ENCODE data around the gene XAB2. TPM values are rescaled to one million over a fixed set of nuclear protein-coding genes. Genes with fewer than 3 reads are reported as not detected.

XAB2 gene
- total RNA-seq, 2 donors from 2014 or later = 18.1 to 24.1 TPM

- intact Hi-C loops (cut with DNase I) = no loop called here
- DNase-seq (no peak), ATAC-seq (peak; percentile 8 to 53)
These were observed 10.4 kb downstream of the XAB2 start for GRCh38 chr19:7618771-7619510.

DNA sequence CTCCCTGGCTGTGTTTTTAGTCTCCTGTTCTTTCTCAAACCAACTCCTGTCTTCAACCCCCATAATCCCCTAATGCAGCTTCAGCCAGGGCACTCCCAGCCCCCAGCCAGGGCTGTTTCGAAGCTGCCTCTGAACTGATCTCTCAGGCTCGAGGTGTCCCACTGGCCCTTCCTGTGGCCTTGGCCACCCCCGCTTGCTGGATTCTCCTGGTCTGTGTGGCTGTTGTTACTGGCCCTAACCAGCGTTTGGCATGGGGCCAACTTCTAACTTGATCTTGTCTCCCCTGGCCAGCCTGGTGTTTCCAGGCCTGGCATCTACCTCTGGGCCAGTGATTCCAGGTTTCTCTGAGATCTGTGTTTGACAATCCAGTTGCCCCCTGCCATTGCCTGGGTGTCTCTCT is 11.0 kb downstream of the XAB2 start:
- intact Hi-C loops (cut with DNase I) = no loop called here
- peak in 1 of 2 donors; percentile 10 for ATAC-seq
- DNase-seq = no peak

DNA sequence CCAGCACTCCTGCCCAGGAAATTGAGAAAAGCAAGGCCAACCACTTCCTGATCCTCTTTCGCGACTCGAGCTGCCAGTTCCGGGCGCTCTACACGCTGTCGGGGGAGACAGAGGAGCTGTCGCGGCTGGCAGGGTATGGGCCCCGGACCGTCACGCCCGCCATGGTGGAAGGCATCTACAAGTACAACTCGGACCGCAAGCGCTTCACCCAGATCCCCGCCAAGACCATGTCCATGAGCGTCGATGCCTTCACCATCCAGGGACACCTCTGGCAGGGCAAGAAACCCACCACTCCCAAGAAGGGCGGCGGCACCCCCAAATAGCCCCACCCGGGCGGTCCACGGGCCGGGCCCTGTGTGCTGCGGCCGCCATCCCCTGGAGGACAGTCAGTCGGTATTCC is 11.6 kb downstream of the XAB2 start:
- DNase-seq = no peak
- ATAC-seq = no peak
- intact Hi-C loops (cut with DNase I) = no loop called here

- intact Hi-C loops (cut with DNase I) = no loop called here
- DNase-seq (no peak), ATAC-seq (no peak)
These were observed 12.2 kb downstream of the XAB2 start for GRCh38 chr19:7617172-7617571.

DNA sequence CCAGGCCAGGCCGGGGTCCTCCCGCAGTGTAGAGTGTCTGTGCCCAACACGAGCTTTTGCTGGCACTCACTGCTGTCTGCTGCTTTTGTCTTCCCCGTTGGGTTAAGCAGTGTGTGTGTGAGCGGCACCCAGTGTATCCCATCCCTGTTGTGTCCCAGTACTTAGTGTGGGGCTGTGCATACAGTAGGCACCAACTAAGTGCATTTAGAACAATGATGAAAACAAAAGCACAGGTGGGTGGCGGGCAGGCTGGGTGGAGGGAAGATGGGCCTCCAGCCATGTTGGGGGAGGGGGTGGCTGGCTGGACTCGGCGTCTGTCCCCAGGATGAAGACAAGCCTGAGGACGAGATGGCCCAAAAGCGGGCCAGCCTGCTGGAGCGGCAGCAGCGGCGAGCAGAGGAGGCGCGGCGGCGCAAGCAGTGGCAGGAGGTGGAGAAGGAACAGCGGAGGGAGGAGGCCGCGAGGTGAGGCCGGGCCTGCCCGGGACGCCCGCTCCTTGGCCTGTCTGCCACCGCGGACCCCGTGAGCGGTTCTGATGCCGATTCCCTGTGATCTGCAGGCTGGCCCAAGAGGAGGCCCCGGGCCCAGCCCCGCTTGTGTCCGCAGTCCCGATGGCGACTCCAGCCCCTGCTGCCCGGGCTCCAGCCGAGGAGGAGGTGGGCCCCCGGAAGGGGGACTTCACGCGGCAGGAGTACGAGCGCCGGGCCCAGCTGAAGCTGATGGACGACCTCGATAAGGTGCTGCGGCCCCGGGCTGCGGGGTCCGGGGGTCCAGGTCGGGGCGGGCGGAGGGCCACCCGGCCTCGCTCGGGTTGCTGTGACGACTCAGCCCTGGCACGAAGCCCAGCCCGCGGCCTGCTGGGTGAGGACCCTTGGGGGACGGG is 14.2 kb downstream of the XAB2 start:
- DNase-seq (no peak), ATAC-seq (no peak)
- intact Hi-C loops (cut with DNase I) = no loop called here

DNA sequence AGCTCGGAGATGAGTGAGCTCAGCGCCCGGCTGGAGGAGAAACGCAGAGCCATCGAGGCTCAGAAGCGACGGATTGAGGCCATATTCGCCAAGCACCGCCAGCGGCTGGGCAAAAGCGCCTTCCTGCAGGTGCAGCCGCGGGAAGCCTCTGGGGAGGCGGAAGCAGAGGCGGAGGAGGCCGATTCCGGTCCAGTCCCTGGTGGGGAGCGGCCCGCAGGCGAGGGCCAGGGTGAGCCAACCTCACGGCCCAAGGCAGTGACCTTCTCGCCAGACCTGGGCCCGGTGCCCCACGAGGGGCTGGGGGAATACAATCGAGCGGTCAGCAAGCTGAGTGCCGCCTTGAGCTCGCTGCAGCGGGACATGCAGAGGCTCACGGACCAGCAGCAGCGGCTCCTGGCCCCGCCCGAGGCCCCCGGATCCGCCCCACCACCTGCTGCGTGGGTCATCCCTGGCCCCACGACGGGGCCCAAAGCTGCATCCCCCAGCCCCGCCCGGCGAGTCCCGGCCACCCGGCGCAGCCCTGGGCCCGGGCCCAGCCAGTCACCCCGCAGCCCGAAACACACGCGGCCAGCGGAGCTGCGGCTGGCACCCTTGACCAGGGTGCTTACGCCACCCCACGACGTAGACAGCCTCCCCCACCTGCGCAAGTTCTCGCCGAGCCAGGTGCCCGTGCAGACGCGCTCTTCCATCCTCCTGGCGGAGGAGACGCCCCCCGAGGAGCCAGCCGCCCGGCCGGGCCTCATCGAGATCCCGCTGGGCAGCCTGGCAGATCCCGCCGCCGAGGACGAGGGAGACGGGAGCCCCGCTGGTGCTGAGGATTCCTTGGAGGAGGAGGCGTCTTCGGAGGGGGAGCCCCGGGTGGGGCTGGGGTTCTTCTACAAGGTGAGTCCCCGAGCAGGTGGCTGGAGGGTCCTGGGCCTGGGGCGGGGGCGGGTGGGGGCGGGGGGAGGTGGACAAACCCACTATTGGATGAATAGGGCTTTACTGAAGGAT is 16.8 kb downstream of the XAB2 start:
- intact Hi-C loops (cut with DNase I) = no loop called here

GRCh38 chr19:7611541-7612279 is 17.6 kb downstream of the XAB2 start:
- DNase-seq (no peak), ATAC-seq (no peak)
- intact Hi-C loops (cut with DNase I) = no loop called here

More for the DNA sequence above, 16.8 kb downstream of the XAB2 start:
- ATAC-seq (no peak), DNase-seq (no peak)

- intact Hi-C loops (cut with DNase I) = no loop called here
- no peak for ATAC-seq
- DNase-seq = no peak
These were observed 18.7 kb downstream of the XAB2 start for GRCh38 chr19:7610491-7611240.

DNA sequence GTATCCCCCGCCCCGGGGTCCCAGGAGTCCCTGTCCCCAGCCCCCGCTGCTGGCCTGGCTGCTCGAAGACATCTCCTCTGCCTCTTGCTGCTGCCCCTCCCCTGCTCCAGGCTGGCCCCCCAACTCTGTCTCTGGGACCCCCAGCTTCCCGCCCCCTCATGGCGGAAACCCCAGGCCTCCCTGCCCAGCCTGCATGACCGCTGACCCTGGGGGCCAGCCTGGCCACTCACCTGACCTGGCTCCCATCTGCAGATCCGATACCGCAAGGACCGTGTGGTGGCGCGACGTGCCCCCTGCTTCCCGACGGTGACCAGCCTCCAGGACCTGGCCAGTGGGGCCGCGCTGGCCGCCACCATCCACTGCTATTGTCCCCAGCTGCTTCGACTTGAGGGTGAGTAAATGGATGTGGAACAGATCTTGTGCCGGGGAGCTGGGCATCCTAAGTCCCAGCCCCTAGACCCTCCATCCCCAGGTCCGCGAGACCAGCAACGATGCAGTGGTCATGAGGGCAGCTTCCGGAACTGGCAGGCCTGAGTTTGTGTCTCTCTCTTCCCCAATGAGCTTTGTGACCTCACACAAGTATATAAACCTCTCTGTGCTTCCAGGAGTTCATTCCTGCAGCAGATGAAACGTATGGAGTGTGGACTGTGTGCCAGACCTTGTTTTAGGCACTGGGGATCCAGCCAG is 21.3 kb downstream of the XAB2 start:
- ATAC-seq (no peak), DNase-seq (no peak)
- intact Hi-C loops (cut with DNase I) = no loop called here

DNA sequence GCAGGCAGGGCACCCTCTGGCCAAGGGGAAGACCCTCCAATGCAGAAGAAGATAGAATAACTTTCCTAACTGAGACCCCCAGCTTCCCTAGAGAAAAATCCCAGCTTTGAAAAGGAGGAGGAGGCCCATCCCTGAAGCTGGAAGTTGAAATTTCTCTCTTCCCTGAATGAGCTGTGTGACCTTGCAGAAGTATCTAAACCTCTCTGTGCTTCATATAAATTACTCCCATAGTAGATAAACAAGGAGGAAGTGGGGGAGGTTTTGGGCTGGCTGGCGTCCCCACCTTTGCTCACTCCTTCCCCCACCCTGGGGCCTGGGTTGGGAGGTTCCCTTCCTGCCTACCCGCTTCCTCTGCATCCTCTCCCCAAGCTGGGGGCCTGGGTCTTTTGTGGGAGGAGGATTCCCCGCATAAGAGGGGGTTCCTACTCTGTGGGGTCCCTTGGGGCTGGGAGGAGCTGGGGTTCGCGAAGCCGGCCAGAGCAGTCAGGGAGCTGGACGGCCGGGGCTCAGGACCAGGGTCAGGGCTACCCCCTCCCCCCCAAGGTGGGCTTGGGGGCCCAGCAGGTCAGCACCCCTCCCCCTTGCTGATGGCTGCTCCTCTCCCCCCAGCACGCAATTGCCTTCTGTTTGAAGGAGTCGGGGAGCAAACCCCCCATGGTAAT is 22.0 kb downstream of the XAB2 start:
- intact Hi-C loops (cut with DNase I) = no loop called here
- DNase-seq (no peak), ATAC-seq (no peak)

GRCh38 chr19:7606289-7606688 is 23.1 kb downstream of the XAB2 start:
- DNase-seq (no peak), ATAC-seq (no peak)
- intact Hi-C loops (cut with DNase I) = no loop called here

DNA sequence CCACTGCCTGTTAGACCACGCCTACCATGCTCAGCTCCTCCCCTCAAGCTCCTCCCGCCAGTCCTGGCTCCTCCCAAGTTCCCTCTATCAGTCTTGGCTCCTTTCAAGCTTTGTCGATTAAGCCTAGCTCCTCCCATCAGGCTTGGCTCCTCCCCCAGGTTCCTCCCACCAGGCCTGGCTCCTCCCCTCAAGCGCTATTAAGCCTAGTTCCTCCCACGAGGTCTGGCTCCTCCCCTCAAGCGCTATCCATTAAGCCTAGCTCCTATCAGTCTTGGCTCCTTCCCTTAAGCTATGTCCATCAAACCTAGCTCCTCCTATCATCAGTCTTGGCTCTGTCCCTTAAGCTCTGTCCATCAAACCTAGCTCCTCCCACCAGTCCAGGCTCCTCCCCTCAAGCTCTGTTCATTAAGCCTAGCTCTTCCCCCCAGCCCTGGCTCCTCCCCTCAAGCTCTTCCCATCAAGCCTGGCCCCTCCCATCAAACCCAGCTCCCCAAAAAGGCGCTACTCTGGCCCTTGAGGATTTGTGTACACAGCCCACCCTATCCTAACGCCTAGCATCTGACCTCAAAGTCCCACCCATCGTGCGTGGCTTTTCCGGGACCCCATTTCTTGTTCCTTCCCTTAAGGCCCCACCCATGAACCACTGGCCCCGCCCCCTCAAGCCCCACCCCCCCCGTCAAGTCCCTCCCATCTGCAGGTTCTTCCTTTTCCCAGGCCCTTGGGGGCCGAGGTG is 23.7 kb downstream of the XAB2 start:
- no peak for DNase-seq
- no peak for ATAC-seq
- intact Hi-C loops (cut with DNase I) = no loop called here

GRCh38 chr19:7603919-7604318 is 25.4 kb downstream of the XAB2 start:
- DNase-seq (no peak), ATAC-seq (no peak)
- intact Hi-C loops (cut with DNase I) = no loop called here

- intact Hi-C loops (cut with DNase I) = no loop called here
- DNase-seq (no peak), ATAC-seq (peak in 1 of 2 donors; percentile 30)
These were observed 26.3 kb downstream of the XAB2 start for GRCh38 chr19:7602935-7603497.

DNA sequence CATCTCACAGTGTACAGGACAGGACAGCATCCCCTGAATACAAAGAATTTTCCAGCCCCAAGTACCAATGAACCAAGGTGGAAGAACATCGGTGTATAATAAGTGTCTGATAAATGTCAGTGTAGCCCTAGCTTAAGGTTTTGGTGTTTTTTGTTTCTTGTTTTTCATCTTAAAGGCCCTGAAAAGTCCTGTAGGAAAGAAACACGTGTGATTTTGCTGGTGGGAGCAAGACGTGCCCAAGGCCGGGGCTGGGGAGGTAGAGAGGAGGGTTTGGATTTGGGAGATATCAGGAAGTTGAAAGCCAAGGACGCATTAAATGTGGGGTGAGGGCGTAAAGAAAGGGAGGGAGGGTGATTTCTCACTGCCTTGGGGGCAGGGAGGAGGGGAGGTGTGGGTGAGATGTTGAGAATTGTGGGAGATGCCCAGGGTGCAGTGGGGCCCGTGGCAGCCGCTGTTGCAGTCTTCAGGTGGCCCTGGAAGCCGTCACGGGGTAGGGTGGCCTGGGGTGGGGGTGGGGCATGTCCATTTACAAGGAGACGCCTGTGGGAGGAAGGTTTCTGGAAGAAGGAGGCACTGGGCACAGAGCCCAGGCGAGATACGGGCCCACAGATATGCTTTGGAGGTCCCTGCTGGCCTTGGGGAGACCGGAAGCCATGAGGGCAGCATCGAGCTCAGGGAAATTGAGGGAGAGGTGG is 27.0 kb downstream of the XAB2 start:
- no peak for DNase-seq
- peak in 1 of 2 donors; percentile 17 for ATAC-seq
- intact Hi-C loops (cut with DNase I) = no loop called here
